GM12878 (cell line): ENCODE results near the gene SH3BGRL2. TPM values are rescaled to one million over a fixed set of nuclear protein-coding genes. Genes with fewer than 3 reads are reported as not detected.

ENCODE experiments used
- ATAC-seq: fragments of 200-7000 bp; cut with Tn5 transposase; 3 replicates; pipeline ENCODE4 v1.9.1; 2020; ENCODE audit warnings: mild to moderate bottlenecking, moderate library complexity
- BruUV-seq: library from RNA; stranded (reverse); fragments of 400-500 nt; replicated peaks from 2 replicates; lab custom pipeline; 2021; lab: Mats Ljungman, UMichigan
- CTCF ChIA-PET: fragments of 300-600 bp; sonication (Branson Sonifier 250); formaldehyde crosslinking; extraction: SDS; loops from one replicate; lab custom pipeline; 2021; ENCODE audit warnings: inconsistent platforms; lab: Yijun Ruan, JAX
- POLR2A ChIA-PET: fragments of 350-600 bp; formaldehyde crosslinking; extraction: SDS; loops from one replicate; lab custom pipeline; 2021; ENCODE audit warnings: inconsistent platforms; lab: Charles Lee
- RAD21 ChIA-PET: fragments of 300-600 bp; sonication (Branson Sonifier 250); formaldehyde crosslinking; loops from one replicate; lab custom pipeline; 2023; ENCODE audit warnings: antibody characterized with exemption; ENCODE audit not compliant: unreplicated experiment; lab: Charles Lee
- SMC1A ChIA-PET: fragments of 300-600 bp; sonication (Branson Sonifier 250); formaldehyde crosslinking; loops from one replicate; lab custom pipeline; 2023; ENCODE audit not compliant: unreplicated experiment, uncharacterized antibody; lab: Charles Lee
- DNase-seq: peaks from one replicate; pipeline ENCODE4 v3.0.0-alpha.2; 2011; ENCODE audit warnings: low read depth, low spot score
- FAIRE-seq: peaks from 3 replicates; lab custom pipeline; 2011; peaks lifted over from hg19 to GRCh38; lab: Jason Lieb, UNC
- H2AFZ ChIP-seq: 2 replicates; pipeline ENCODE4 v1.6.0; 2011; ENCODE audit warnings: low read depth, low read length, control low read depth; ENCODE audit not compliant: control insufficient read depth
- H3K27ac ChIP-seq: 2 replicates; pipeline ENCODE4 v1.5.1; 2011; ENCODE audit warnings: control low read depth; ENCODE audit not compliant: control insufficient read depth, insufficient read depth
- H3K27me3 ChIP-seq, 2 experiments: replicated peaks in 1 of 2; 2 replicates each; pipeline versions ENCODE4 v1.6.0 to v1.6.1; 2011; ENCODE audit warnings: low read length in 1 of 2; ENCODE audit not compliant: control insufficient read depth in 2 of 2, insufficient read depth in 2 of 2
- H3K36me3 ChIP-seq, 2 experiments: 2 replicates each; pipeline ENCODE4 v1.5.1; 2011; ENCODE audit warnings: low read length in 1 of 2; ENCODE audit not compliant: control insufficient read depth in 2 of 2, insufficient read depth in 2 of 2
- H3K4me1 ChIP-seq: 2 replicates; pipeline ENCODE4 v1.6.1; 2011; ENCODE audit warnings: mild to moderate bottlenecking, low read length, moderate library complexity, mixed read lengths; ENCODE audit not compliant: control insufficient read depth, insufficient read depth
- H3K4me2 ChIP-seq: 2 replicates; pipeline ENCODE4 v1.6.0; 2011; ENCODE audit warnings: control low read depth; ENCODE audit not compliant: control insufficient read depth, insufficient read depth
- H3K4me3 ChIP-seq: fragments of 200-600 bp; sonication (generic); 2 replicates; pipeline ENCODE4 v1.5.1; 2016
- H3K79me2 ChIP-seq: 2 replicates; pipeline ENCODE4 v1.6.0; 2011; ENCODE audit warnings: low read length; ENCODE audit not compliant: control insufficient read depth, insufficient read depth
- H3K9ac ChIP-seq: 2 replicates; pipeline ENCODE4 v1.8.0; 2011; ENCODE audit warnings: low read length, control low read depth, mixed read lengths; ENCODE audit not compliant: control insufficient read depth, insufficient read depth
- H3K9me3 ChIP-seq: replicated peaks from 3 replicates; pipeline ENCODE4 v1.5.1; 2011; ENCODE audit warnings: mild to moderate bottlenecking, low read length; ENCODE audit not compliant: control insufficient read depth, insufficient read depth
- H4K20me1 ChIP-seq: 2 replicates; pipeline ENCODE4 v1.6.0; 2011; ENCODE audit not compliant: control insufficient read depth, insufficient read depth
- CHD1 ChIP-seq: IDR thresholded peaks from 2 replicates; pipeline ENCODE4 v1.6.1; 2012; ENCODE audit warnings: low read depth, low read length, improper control_type of control experiment
- FOXM1 ChIP-seq: IDR thresholded peaks from 2 replicates; pipeline ENCODE4 v1.6.1; 2012; ENCODE audit warnings: low read depth, mild to moderate bottlenecking, inconsistent platforms, low read length, moderate library complexity
- HCFC1 ChIP-seq: fragments of 150-350 bp; IDR thresholded peaks from 2 replicates; pipeline ENCODE4 v1.6.1; 2014; ENCODE audit warnings: low read length
- IRF4 ChIP-seq: IDR thresholded peaks from 2 replicates; pipeline ENCODE4 v1.6.1; 2011; ENCODE audit warnings: low read depth, low read length
- PAX8 ChIP-seq: fragments of 450-650 bp; IDR thresholded peaks from 2 replicates; pipeline ENCODE4 v1.6.1; 2017; ENCODE audit warnings: mild to moderate bottlenecking, moderate library complexity
- PML ChIP-seq: IDR thresholded peaks from 2 replicates; pipeline ENCODE4 v1.6.1; 2012; ENCODE audit warnings: low read length, inconsistent platforms
- RB1 ChIP-seq: fragments of 450-650 bp; formaldehyde crosslinking; IDR thresholded peaks from 2 replicates; pipeline ENCODE4 v1.6.1; 2017; ENCODE audit warnings: mild to moderate bottlenecking, borderline replicate concordance
- SIX5 ChIP-seq: IDR thresholded peaks from 2 replicates; pipeline ENCODE4 v1.6.1; 2011; ENCODE audit warnings: mild to moderate bottlenecking, low read depth, low read length, moderate library complexity; ENCODE audit not compliant: severe bottlenecking
- ZNF207 ChIP-seq: fragments of 450-650 bp; IDR thresholded peaks from 2 replicates; pipeline ENCODE4 v1.6.1; 2014; ENCODE audit warnings: antibody characterized with exemption, mild to moderate bottlenecking, borderline replicate concordance
- ZNF24 ChIP-seq: fragments of 450-650 bp; IDR thresholded peaks from 2 replicates; pipeline ENCODE4 v1.6.1; 2017; ENCODE audit warnings: antibody characterized with exemption, mild to moderate bottlenecking
- ZNF384 ChIP-seq: IDR thresholded peaks from 2 replicates; pipeline ENCODE4 v1.6.1; 2012; ENCODE audit warnings: low read depth, mild to moderate bottlenecking, low read length, improper control_type of control experiment, borderline replicate concordance
- WGBS: methylation state at CpG from one replicate; pipeline ENCODE4 v1.1.6; 2016; ENCODE audit warnings: low lambda C conversion rate; ENCODE audit not compliant: insufficient replicate concordance, insufficient coverage; ENCODE audit errors: missing lambda C conversion rate; 5-methylcytosine and 5-hydroxymethylcytosine counted together
- in situ Hi-C: fragments of 300-500 bp; cut with MboI; formaldehyde crosslinking; loops from 9 replicates; pipeline ENCODE4 v1.14.3; 2018; ENCODE audit warnings: mixed read lengths
- intact Hi-C: fragments of 100-400 bp; cut with micrococcal nuclease; formaldehyde crosslinking; loops from one replicate; pipeline ENCODE4 v1.14.2; 2022; ENCODE audit not compliant: unreplicated experiment
- polyA plus RNA-seq, 11 experiments: library from polyadenylated mRNA; depleted of rRNA in 4 of 11; unstranded in 6 of 11; stranded (reverse) in 5 of 11; fragments of >200 nt; fragmentation: Nextera tagmentation in 4 of 11; fragmentation: Illumina TruSeq in 1 of 11; extraction: Ambion mirVana in 4 of 11; extraction: Trizol in 1 of 11; gene quantifications; 1 replicate in 1 of 11; 2 replicates in 10 of 11; pipeline versions ENCODE4 v1.2.1 to v1.2.3, GENCODE V29; 2011 to 2016; ENCODE audit warnings: inconsistent platforms in 2 of 11, missing spikeins in 2 of 11, low read depth in 1 of 11
- total RNA-seq, 4 experiments: library from RNA; depleted of rRNA in 3 of 4; stranded (reverse); fragments of >200 nt in 3 of 4; fragmentation: Illumina TruSeq in 1 of 4; extraction: Trizol in 1 of 4; gene quantifications; 2 replicates each; pipeline versions ENCODE4 v1.2.1 to v1.2.3, GENCODE V29; 2013 to 2021
- TF ChIP-seq, protein P1 (sequence below): fragments of 150-350 bp; IDR thresholded peaks from 2 replicates; pipeline ENCODE4 v1.6.1; 2014; ENCODE audit warnings: mild to moderate bottlenecking, low read depth, low read length
- TF ChIP-seq, protein P2 (sequence below): IDR thresholded peaks from 2 replicates; pipeline ENCODE4 v1.6.1; 2012; ENCODE audit warnings: low read length, inconsistent platforms
- TF ChIP-seq, protein P3 (sequence below): fragments of 450-650 bp; IDR thresholded peaks from 2 replicates; pipeline ENCODE4 v1.6.1; 2017; ENCODE audit warnings: antibody characterized with exemption, mild to moderate bottlenecking, moderate library complexity
- TF ChIP-seq, protein P4 (sequence below): IDR thresholded peaks from 2 replicates; pipeline ENCODE4 v1.6.1; 2012; ENCODE audit warnings: low read depth, low read length, improper control_type of control experiment
- TF ChIP-seq, protein P5 (sequence below): IDR thresholded peaks from 2 replicates; pipeline ENCODE4 v1.6.1; 2012; ENCODE audit warnings: low read depth, low read length, improper control_type of control experiment

SH3BGRL2 gene
- total and polyA plus RNA-seq, 10 of the 15 experiments (the other 5 are each of a cell fraction or from before 2014, with no cell fraction given), result 0.03 to 0.37 (median 0.21) TPM

DNA sequence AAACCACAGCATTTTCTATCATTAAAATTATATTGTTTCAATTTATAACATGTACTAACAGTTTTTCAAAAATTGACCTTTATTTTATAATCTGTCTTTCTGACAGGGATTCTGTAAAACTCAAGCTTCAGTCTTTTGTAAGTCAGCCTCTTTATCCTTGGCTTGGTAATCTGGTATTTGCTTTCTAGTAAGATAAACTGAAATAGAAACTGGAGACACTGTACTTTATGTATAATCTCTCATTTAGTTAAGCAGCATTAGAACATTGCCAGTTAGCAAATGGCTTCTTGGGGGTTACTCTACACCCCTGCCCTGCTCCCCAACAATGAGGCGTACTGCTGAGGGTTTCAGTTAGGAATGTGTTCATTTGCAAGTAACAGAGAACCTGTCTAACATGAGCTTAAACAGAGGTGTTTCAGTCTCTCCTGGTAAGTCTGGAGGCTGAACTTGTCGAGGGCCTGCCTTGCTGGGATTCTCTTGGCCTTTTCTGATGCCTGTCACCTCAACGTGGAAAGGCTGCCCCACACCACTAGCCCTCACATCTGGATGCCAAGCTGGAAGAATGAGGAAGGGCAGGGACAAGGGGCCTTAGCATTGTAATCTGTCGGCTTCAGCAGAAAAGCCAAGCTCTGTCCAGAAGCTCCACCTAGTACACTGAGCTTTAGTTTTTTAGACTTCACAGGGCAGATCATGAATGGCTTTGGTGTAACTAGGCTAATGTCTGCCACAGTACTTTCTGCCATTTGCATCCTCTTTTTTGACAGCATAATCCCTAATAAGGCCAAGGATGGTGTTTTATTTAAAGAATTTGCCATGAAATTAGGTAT is 34.8 kb downstream of the SH3BGRL2 start:
- no peaks in the 10 kb centered on the region for H3K79me2 ChIP-seq
- ATAC-seq, result no peak
- no TSS peak for BruUV-seq
- no peak overlapping the region for H3K4me2 ChIP-seq
- intact Hi-C loops, result no loop called here
- no peak overlapping the region for H3K4me3 ChIP-seq
- H3K27me3 ChIP-seq, result no peaks in the 10 kb centered on the region
- no peak for FAIRE-seq
- no peak overlapping the region for H2AFZ ChIP-seq
- no peak overlapping the region for H3K27ac ChIP-seq
- TF ChIP-seq IRF4, result no peak
- no peak for TF ChIP-seq ZNF24
- TF ChIP-seq, protein P1, sequence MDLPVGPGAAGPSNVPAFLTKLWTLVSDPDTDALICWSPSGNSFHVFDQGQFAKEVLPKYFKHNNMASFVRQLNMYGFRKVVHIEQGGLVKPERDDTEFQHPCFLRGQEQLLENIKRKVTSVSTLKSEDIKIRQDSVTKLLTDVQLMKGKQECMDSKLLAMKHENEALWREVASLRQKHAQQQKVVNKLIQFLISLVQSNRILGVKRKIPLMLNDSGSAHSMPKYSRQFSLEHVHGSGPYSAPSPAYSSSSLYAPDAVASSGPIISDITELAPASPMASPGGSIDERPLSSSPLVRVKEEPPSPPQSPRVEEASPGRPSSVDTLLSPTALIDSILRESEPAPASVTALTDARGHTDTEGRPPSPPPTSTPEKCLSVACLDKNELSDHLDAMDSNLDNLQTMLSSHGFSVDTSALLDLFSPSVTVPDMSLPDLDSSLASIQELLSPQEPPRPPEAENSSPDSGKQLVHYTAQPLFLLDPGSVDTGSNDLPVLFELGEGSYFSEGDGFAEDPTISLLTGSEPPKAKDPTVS, result no peak
- no peak for TF ChIP-seq PML
- no peak for TF ChIP-seq RB1
- TF ChIP-seq, protein P2, sequence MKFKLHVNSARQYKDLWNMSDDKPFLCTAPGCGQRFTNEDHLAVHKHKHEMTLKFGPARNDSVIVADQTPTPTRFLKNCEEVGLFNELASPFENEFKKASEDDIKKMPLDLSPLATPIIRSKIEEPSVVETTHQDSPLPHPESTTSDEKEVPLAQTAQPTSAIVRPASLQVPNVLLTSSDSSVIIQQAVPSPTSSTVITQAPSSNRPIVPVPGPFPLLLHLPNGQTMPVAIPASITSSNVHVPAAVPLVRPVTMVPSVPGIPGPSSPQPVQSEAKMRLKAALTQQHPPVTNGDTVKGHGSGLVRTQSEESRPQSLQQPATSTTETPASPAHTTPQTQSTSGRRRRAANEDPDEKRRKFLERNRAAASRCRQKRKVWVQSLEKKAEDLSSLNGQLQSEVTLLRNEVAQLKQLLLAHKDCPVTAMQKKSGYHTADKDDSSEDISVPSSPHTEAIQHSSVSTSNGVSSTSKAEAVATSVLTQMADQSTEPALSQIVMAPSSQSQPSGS, result no peak
- TF ChIP-seq ZNF207, result no peak
- TF ChIP-seq SIX5, result no peak
- TF ChIP-seq CHD1, result no peak
- TF ChIP-seq, protein P3, sequence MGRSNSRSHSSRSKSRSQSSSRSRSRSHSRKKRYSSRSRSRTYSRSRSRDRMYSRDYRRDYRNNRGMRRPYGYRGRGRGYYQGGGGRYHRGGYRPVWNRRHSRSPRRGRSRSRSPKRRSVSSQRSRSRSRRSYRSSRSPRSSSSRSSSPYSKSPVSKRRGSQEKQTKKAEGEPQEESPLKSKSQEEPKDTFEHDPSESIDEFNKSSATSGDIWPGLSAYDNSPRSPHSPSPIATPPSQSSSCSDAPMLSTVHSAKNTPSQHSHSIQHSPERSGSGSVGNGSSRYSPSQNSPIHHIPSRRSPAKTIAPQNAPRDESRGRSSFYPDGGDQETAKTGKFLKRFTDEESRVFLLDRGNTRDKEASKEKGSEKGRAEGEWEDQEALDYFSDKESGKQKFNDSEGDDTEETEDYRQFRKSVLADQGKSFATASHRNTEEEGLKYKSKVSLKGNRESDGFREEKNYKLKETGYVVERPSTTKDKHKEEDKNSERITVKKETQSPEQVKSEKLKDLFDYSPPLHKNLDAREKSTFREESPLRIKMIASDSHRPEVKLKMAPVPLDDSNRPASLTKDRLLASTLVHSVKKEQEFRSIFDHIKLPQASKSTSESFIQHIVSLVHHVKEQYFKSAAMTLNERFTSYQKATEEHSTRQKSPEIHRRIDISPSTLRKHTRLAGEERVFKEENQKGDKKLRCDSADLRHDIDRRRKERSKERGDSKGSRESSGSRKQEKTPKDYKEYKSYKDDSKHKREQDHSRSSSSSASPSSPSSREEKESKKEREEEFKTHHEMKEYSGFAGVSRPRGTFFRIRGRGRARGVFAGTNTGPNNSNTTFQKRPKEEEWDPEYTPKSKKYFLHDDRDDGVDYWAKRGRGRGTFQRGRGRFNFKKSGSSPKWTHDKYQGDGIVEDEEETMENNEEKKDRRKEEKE, result no peak
- TF ChIP-seq ZNF384, result no peak
- TF ChIP-seq, protein P4, sequence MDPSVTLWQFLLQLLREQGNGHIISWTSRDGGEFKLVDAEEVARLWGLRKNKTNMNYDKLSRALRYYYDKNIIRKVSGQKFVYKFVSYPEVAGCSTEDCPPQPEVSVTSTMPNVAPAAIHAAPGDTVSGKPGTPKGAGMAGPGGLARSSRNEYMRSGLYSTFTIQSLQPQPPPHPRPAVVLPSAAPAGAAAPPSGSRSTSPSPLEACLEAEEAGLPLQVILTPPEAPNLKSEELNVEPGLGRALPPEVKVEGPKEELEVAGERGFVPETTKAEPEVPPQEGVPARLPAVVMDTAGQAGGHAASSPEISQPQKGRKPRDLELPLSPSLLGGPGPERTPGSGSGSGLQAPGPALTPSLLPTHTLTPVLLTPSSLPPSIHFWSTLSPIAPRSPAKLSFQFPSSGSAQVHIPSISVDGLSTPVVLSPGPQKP, result no peak
- no peak for TF ChIP-seq FOXM1
- TF ChIP-seq, protein P5, sequence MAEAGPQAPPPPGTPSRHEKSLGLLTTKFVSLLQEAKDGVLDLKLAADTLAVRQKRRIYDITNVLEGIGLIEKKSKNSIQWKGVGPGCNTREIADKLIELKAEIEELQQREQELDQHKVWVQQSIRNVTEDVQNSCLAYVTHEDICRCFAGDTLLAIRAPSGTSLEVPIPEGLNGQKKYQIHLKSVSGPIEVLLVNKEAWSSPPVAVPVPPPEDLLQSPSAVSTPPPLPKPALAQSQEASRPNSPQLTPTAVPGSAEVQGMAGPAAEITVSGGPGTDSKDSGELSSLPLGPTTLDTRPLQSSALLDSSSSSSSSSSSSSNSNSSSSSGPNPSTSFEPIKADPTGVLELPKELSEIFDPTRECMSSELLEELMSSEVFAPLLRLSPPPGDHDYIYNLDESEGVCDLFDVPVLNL, result no peak
- TF ChIP-seq PAX8, result no peak
- TF ChIP-seq HCFC1, result no peak
- no peaks in the 10 kb centered on the region for H3K9me3 ChIP-seq
- SMC1A ChIA-PET, result interaction anchor here (1.1 kb wide), 1 partner anchor 95 kb away, joined by 3 read pairs; no protein-coding TSS in a partner anchor
- in situ Hi-C loops, result no loop called here
- CTCF ChIA-PET, result no interaction called here
- DNase-seq, result no peak
- H3K36me3 ChIP-seq, result no peaks in the 10 kb centered on the region
- POLR2A ChIA-PET, result no interaction called here
- H4K20me1 ChIP-seq, result no peaks in the 10 kb centered on the region
- H3K4me1 ChIP-seq, result no peaks in the 10 kb centered on the region
- RAD21 ChIA-PET, result no interaction called here
- WGBS, result 54% methylated on average over 4 of the region's 4 CpGs
- no peak overlapping the region for H3K9ac ChIP-seq
